Naive thymus-derived CD4-positive, alpha-beta T cell (primary cell): ENCODE data around the gene PCDHA10. TPM values are rescaled to one million over a fixed set of nuclear protein-coding genes. Genes with fewer than 3 reads are reported as not detected.
"Not testable (repeated sequence)": the region's sequence is repeated elsewhere in the genome, so short reads cannot be mapped to it uniquely, and the experiment has no call there.

Source experiments
- ATAC-seq: fragments of 150-1000 bp; cut with Tn5 transposase; 2 replicates; pipeline ENCODE4 v1.10.0; 2021; ENCODE audit warnings: mild to moderate bottlenecking, moderate library complexity
- CTCF ChIA-PET: fragments of 350-600 bp; sonication (Branson Sonifier 250); formaldehyde crosslinking; loops from one replicate; lab custom pipeline; 2021; ENCODE audit warnings: antibody characterized with exemption; lab: Charles Lee
- POLR2A ChIA-PET: fragments of 350-600 bp; sonication (Branson Sonifier 250); formaldehyde crosslinking; loops from one replicate; lab custom pipeline; 2021; ENCODE audit warnings: antibody characterized with exemption, inconsistent platforms; lab: Charles Lee
- DNase-seq, 9 donors: peaks; one replicate each; pipeline versions ENCODE4 v3.0.0 to v3.0.0-alpha.2; 2020 to 2022; ENCODE audit warnings: mixed read lengths in 1 of 9
- H3K27ac ChIP-seq: one replicate; pipeline ENCODE4 v1.7.0; 2013; ENCODE audit warnings: mild to moderate bottlenecking, low read depth, low read length, moderate library complexity
- H3K27me3 ChIP-seq, 2 donors: one replicate each; pipeline ENCODE4 v1.7.0; 2013; ENCODE audit warnings: low read length in 2 of 2, mild to moderate bottlenecking in 2 of 2, moderate library complexity in 2 of 2; ENCODE audit not compliant: control insufficient read depth in 2 of 2, insufficient read depth in 2 of 2
- H3K36me3 ChIP-seq, 3 experiments: 1 replicate in 2 of 3; 2 replicates in 1 of 3; pipeline ENCODE4 v1.7.0; 2013; ENCODE audit warnings: low read length in 3 of 3, mild to moderate bottlenecking in 3 of 3, moderate library complexity in 1 of 3; ENCODE audit not compliant: insufficient read depth in 3 of 3, control insufficient read depth in 2 of 3
- H3K4me1 ChIP-seq, 2 donors: one replicate each; pipeline ENCODE4 v1.7.0; 2013; ENCODE audit warnings: low read length in 2 of 2, mild to moderate bottlenecking in 2 of 2, moderate library complexity in 1 of 2; ENCODE audit not compliant: control insufficient read depth in 2 of 2, insufficient read depth in 2 of 2
- H3K4me3 ChIP-seq: 2 replicates; pipeline ENCODE4 v1.7.0; 2013; ENCODE audit warnings: mild to moderate bottlenecking, low read length
- H3K9me3 ChIP-seq, 3 experiments: 1 replicate in 2 of 3; 2 replicates in 1 of 3; pipeline ENCODE4 v1.7.0; 2013; ENCODE audit warnings: low read length in 3 of 3; ENCODE audit not compliant: control insufficient read depth in 2 of 3
- H3K27ac Mint-ChIP-seq, 9 donors: one replicate each; pipeline ENCODE4 v1.8.0; 2020 to 2022; ENCODE audit warnings: mixed read lengths in 9 of 9, mild to moderate bottlenecking in 8 of 9, moderate library complexity in 5 of 9, inconsistent platforms in 2 of 9
- H3K27me3 Mint-ChIP-seq, 5 donors: one replicate each; pipeline ENCODE4 v1.8.0; 2021 to 2022; ENCODE audit warnings: mixed read lengths in 5 of 5, mild to moderate bottlenecking in 1 of 5
- H3K36me3 Mint-ChIP-seq, 5 donors: one replicate each; pipeline ENCODE4 v1.8.0; 2020 to 2022; ENCODE audit warnings: mixed read lengths in 5 of 5, mild to moderate bottlenecking in 3 of 5, inconsistent platforms in 1 of 5
- H3K4me1 Mint-ChIP-seq, 7 donors: one replicate each; pipeline ENCODE4 v1.8.0; 2020 to 2022; ENCODE audit warnings: mixed read lengths in 7 of 7, mild to moderate bottlenecking in 3 of 7, inconsistent platforms in 1 of 7
- H3K4me3 Mint-ChIP-seq, 10 donors: one replicate each; pipeline ENCODE4 v1.8.0; 2020 to 2022; ENCODE audit warnings: mild to moderate bottlenecking in 10 of 10, mixed read lengths in 10 of 10, moderate library complexity in 6 of 10, inconsistent platforms in 2 of 10
- H3K9me3 Mint-ChIP-seq, 11 donors: one replicate each; pipeline ENCODE4 v1.8.0; 2020 to 2022; ENCODE audit warnings: mixed read lengths in 11 of 11, mild to moderate bottlenecking in 4 of 11, inconsistent platforms in 1 of 11, moderate library complexity in 1 of 11
- intact Hi-C, 2 donors: fragments of 100-400 bp; cut with micrococcal nuclease; formaldehyde crosslinking; loops; one replicate each; pipeline ENCODE4 v1.15.1; 2023
- polyA plus RNA-seq, 2 donors: library from polyadenylated mRNA; unstranded; fragments of 300-500 nt; fragmentation: Illumina TruSeq; gene quantifications; one replicate each; pipeline ENCODE4 v1.2.3, GENCODE V29; 2021
- total RNA-seq, 6 experiments: library from RNA in 5 of 6; stranded (reverse) in 5 of 6; gene quantifications; 1 replicate in 5 of 6; 2 replicates in 1 of 6; pipeline ENCODE4 v1.2.3 and lab custom pipeline; 2021 to 2026

Gene PCDHA10
- total and polyA plus RNA-seq, 7 experiments from 2014 or later: not detected

- Mint-ChIP-seq H3K36me3 (peaks cover 0 to 15% (median 0%) of the 10 kb centered on the region in 5 donors), H3K27me3 (peaks cover 0 to 40% (median 29%) of the 10 kb centered on the region in 5 donors), H3K9me3 (peaks cover 0 to 62% (median 10%) of the 10 kb centered on the region in 11 donors)
- H3K27ac Mint-ChIP-seq, H3K36me3 ChIP-seq, H3K4me3 ChIP-seq, H3K4me1 Mint-ChIP-seq, CTCF ChIA-PET, H3K4me3 Mint-ChIP-seq, POLR2A ChIA-PET, H3K4me1 ChIP-seq, intact Hi-C loops, DNase-seq, H3K27me3 ChIP-seq, ATAC-seq, H3K27ac ChIP-seq: not testable (repeated sequence)
- H3K9me3 ChIP-seq: peaks cover 0 to 12% (median 0%) of the 10 kb centered on the region in 3 experiments
Observed at GRCh38 chr5:140848139-140849102, 7.3 kb upstream of the PCDHA10 start, which contains the start of gene PCDHA9. Gene PCDHA9, plus strand, starts transcription at chr5:140848382. Its CDS starts 114 bp downstream, at chr5:140848496.

GRCh38 chr5:140849831-140850634, 5.7 kb upstream of the PCDHA10 start:
- H3K4me1 Mint-ChIP-seq, H3K4me1 ChIP-seq, POLR2A ChIA-PET, H3K27ac ChIP-seq, H3K27ac Mint-ChIP-seq, H3K36me3 ChIP-seq, DNase-seq, H3K27me3 ChIP-seq, H3K4me3 Mint-ChIP-seq, H3K4me3 ChIP-seq, ATAC-seq, CTCF ChIA-PET: not testable (repeated sequence)
- peaks cover 0 to 11% (median 0%) of the 10 kb centered on the region in 3 experiments for H3K9me3 ChIP-seq
- intact Hi-C loops: loop anchor here in 1 of 2 donors (5.0 kb wide), 1 partner anchor 48 kb away; the partner anchor contains the start of gene PCDHA3
- peaks cover 0 to 59% (median 9%) of the 10 kb centered on the region in 11 donors for H3K9me3 Mint-ChIP-seq
- peaks cover 0 to 16% (median 0%) of the 10 kb centered on the region in 5 donors for H3K36me3 Mint-ChIP-seq
- H3K27me3 Mint-ChIP-seq: peaks cover 0 to 40% (median 33%) of the 10 kb centered on the region in 5 donors

- H3K27me3 Mint-ChIP-seq: peaks cover 0 to 56% (median 49%) of the 10 kb centered on the region in 5 donors
Observed at GRCh38 chr5:140857177-140857986, 1.7 kb downstream of the PCDHA10 start.

GRCh38 chr5:140857987-140858240, 2.2 kb downstream of the PCDHA10 start:
- no peak for ATAC-seq
- Histone ChIP-seq H3K4me1 (no peaks in the 10 kb centered on the region), H3K4me3 (no peak overlapping the region), H3K27ac (no peak overlapping the region), H3K36me3 (no peaks in the 10 kb centered on the region), H3K9me3 (peaks cover 0 to 36% (median 0%) of the 10 kb centered on the region in 3 experiments), H3K27me3 (no peaks in the 10 kb centered on the region)
- Mint-ChIP-seq H3K4me1 (no peaks in the 10 kb centered on the region), H3K36me3 (peaks cover 0 to 22% (median 14%) of the 10 kb centered on the region in 5 donors), H3K4me3 (no peak overlapping the region), H3K27me3 (peaks cover 0 to 58% (median 49%) of the 10 kb centered on the region in 5 donors), H3K27ac (no peak overlapping the region), H3K9me3 (peaks cover 0 to 70% (median 30%) of the 10 kb centered on the region in 11 donors)
- POLR2A ChIA-PET: no interaction called here
- CTCF ChIA-PET: no interaction called here
- intact Hi-C loops: no loop called here
- no peak for DNase-seq

More at GRCh38 chr5:140857177-140857986, 1.7 kb downstream of the PCDHA10 start:
- peaks cover 0 to 32% (median 0%) of the 10 kb centered on the region in 3 experiments for H3K9me3 ChIP-seq
- H3K27me3 ChIP-seq: no peaks in the 10 kb centered on the region
- Mint-ChIP-seq H3K27ac (no peak overlapping the region), H3K4me3 (no peak overlapping the region), H3K36me3 (peaks cover 0 to 22% (median 14%) of the 10 kb centered on the region in 5 donors), H3K4me1 (no peaks in the 10 kb centered on the region), H3K9me3 (peaks cover 0 to 65% (median 30%) of the 10 kb centered on the region in 11 donors)
- no peak overlapping the region for H3K4me3 ChIP-seq
- CTCF ChIA-PET: no interaction called here
- no peaks in the 10 kb centered on the region for H3K36me3 ChIP-seq
- H3K4me1 ChIP-seq: no peaks in the 10 kb centered on the region
- H3K27ac ChIP-seq: no peak overlapping the region
- intact Hi-C loops: no loop called here
- no peak for ATAC-seq
- POLR2A ChIA-PET: no interaction called here
- DNase-seq: no peak

GRCh38 chr5:140862441-140863295, 7.0 kb downstream of the PCDHA10 start:
- Histone ChIP-seq H3K27me3 (peaks cover 0 to 9% of the 10 kb centered on the region in 2 donors), H3K36me3 (no peaks in the 10 kb centered on the region), H3K4me3 (no peak overlapping the region), H3K9me3 (peaks cover 0 to 19% (median 0%) of the 10 kb centered on the region in 3 experiments), H3K27ac (no peak overlapping the region), H3K4me1 (no peaks in the 10 kb centered on the region)
- Mint-ChIP-seq H3K36me3 (peaks cover 0 to 8% (median 0%) of the 10 kb centered on the region in 5 donors), H3K4me3 (no peak overlapping the region), H3K4me1 (no peaks in the 10 kb centered on the region), H3K9me3 (peaks cover 0 to 59% (median 17%) of the 10 kb centered on the region in 11 donors), H3K27ac (no peak overlapping the region), H3K27me3 (peaks cover 0 to 50% (median 44%) of the 10 kb centered on the region in 5 donors)
- DNase-seq: no peak
- intact Hi-C loops: no loop called here
- ChIA-PET CTCF (no interaction called here), POLR2A (no interaction called here)
- no peak for ATAC-seq
